K562 (cell line): ENCODE results near the gene SNX17. TPM values are rescaled to one million over a fixed set of nuclear protein-coding genes. Genes with fewer than 3 reads are reported as not detected.

Experiments used
- ATAC-seq: fragments of 200-7000 bp; cut with Tn5 transposase; 3 replicates; pipeline ENCODE4 v1.9.1; 2020; ENCODE audit warnings: moderate library complexity
- BruUV-seq: library from RNA; stranded (reverse); fragments of 400-500 nt; replicated peaks from 2 replicates; lab custom pipeline; 2021; lab: Mats Ljungman, UMichigan
- CTCF ChIA-PET: fragments of 300-600 bp; formaldehyde crosslinking; extraction: SDS; loops from one replicate; lab custom pipeline; 2021; ENCODE audit warnings: low intra/inter-chr PET ratio; lab: Yijun Ruan, JAX
- POLR2A ChIA-PET: fragments of 300-600, 350-650 bp; sonication (Branson Sonifier 250); formaldehyde crosslinking; extraction: SDS; loops from one replicate; lab custom pipeline; 2021; ENCODE audit warnings: antibody characterized with exemption, inconsistent platforms; lab: Yijun Ruan, JAX
- DNase-seq, 4 experiments: peaks; one replicate each; pipeline versions ENCODE4 v3.0.0 to v3.0.0-alpha.2; 2011 to 2018; ENCODE audit warnings: low spot score in 3 of 4, mixed read lengths in 3 of 4; ENCODE audit errors: extremely low read depth in 1 of 4
- FAIRE-seq: peaks from 2 replicates; lab custom pipeline; 2011; peaks lifted over from hg19 to GRCh38; lab: Jason Lieb, UNC
- H2AFZ ChIP-seq: 2 replicates; pipeline ENCODE4 v1.6.0; 2011; ENCODE audit warnings: low read depth, low read length, control low read depth, inconsistent platforms
- H3K27ac ChIP-seq: fragments of 200-600 bp; 3 replicates; pipeline ENCODE4 v1.8.0; 2011; ENCODE audit warnings: low read depth, mild to moderate bottlenecking, control low read depth, inconsistent platforms, low read length, moderate library complexity, mixed read lengths; ENCODE audit errors: extremely low read depth
- H3K27me3 ChIP-seq, 2 experiments: fragments of 300-600 bp in 1 of 2; 2 replicates in 1 of 2; 3 replicates in 1 of 2; pipeline versions ENCODE4 v1.6.0 to v1.8.0; 2011; ENCODE audit warnings: inconsistent platforms in 2 of 2, low read length in 2 of 2, mild to moderate bottlenecking in 1 of 2, mixed read lengths in 1 of 2, moderate library complexity in 1 of 2; ENCODE audit not compliant: control insufficient read depth in 2 of 2, insufficient read depth in 2 of 2
- H3K36me3 ChIP-seq: fragments of 300-600 bp; 3 replicates; pipeline ENCODE4 v1.8.0; 2011; ENCODE audit warnings: mild to moderate bottlenecking, low read length, inconsistent platforms; ENCODE audit not compliant: control insufficient read depth, insufficient read depth
- H3K4me1 ChIP-seq, 2 experiments: fragments of 200-600 bp in 1 of 2; replicated peaks in 1 of 2; 2 replicates in 1 of 2; 3 replicates in 1 of 2; pipeline versions ENCODE4 v1.5.1 to v1.8.0; 2011; ENCODE audit warnings: inconsistent platforms in 2 of 2, low read length in 2 of 2, mild to moderate bottlenecking in 1 of 2, mixed read lengths in 1 of 2, moderate library complexity in 1 of 2; ENCODE audit not compliant: control insufficient read depth in 2 of 2, insufficient read depth in 2 of 2
- H3K4me2 ChIP-seq: 2 replicates; pipeline ENCODE4 v1.6.1; 2011; ENCODE audit warnings: low read length, control low read depth, inconsistent platforms, mixed read lengths; ENCODE audit not compliant: insufficient read depth
- H3K4me3 ChIP-seq: fragments of 200-600 bp; sonication (generic), shearing (Covaris generic); 2 replicates; pipeline ENCODE4 v1.5.1; 2016; ENCODE audit warnings: control low read depth, inconsistent platforms
- H3K79me2 ChIP-seq: fragments of 200-600 bp; 3 replicates; pipeline ENCODE4 v1.8.0; 2011; ENCODE audit warnings: low read length, inconsistent platforms; ENCODE audit not compliant: control insufficient read depth, insufficient read depth
- H3K9ac ChIP-seq, 2 experiments: 2 replicates each; pipeline versions ENCODE4 v1.6.0 to v1.6.1; 2011; ENCODE audit warnings: low read depth in 2 of 2, low read length in 2 of 2, control low read depth in 1 of 2, inconsistent platforms in 1 of 2, mild to moderate bottlenecking in 1 of 2, mixed read lengths in 1 of 2; ENCODE audit not compliant: insufficient read depth in 1 of 2
- H3K9me1 ChIP-seq: one replicate; pipeline ENCODE4 v1.6.0; 2011; ENCODE audit warnings: inconsistent platforms, mild to moderate bottlenecking, low read length, moderate library complexity; ENCODE audit not compliant: control insufficient read depth, insufficient read depth
- H3K9me3 ChIP-seq: replicated peaks from 2 replicates; pipeline ENCODE4 v1.5.1; 2011; ENCODE audit warnings: low read depth, low read length, inconsistent platforms; ENCODE audit not compliant: control insufficient read depth, insufficient read depth
- H4K20me1 ChIP-seq: replicated peaks from 2 replicates; pipeline ENCODE4 v1.6.1; 2011; ENCODE audit warnings: low read length, inconsistent platforms, mixed read lengths; ENCODE audit not compliant: control insufficient read depth, insufficient read depth
- CHD2 ChIP-seq: IDR thresholded peaks from 2 replicates; pipeline ENCODE4 v1.6.1; 2011; ENCODE audit warnings: low read depth, low read length
- ETV6 ChIP-seq, 3 experiments: fragments of 150-350 bp in 1 of 3; sonication (generic) in 1 of 3; formaldehyde crosslinking in 1 of 3; IDR thresholded peaks; 2 replicates each; pipeline versions ENCODE4 v1.6.1 to v1.8.0; 2014 to 2022; ENCODE audit warnings: borderline replicate concordance in 2 of 3, low read depth in 2 of 3, antibody characterized with exemption in 1 of 3, low read length in 1 of 3, mild to moderate bottlenecking in 1 of 3, missing genetic modification reagents in 1 of 3
- HDAC6 ChIP-seq: IDR thresholded peaks from 2 replicates; pipeline ENCODE4 v1.6.1; 2012; ENCODE audit warnings: low read depth, mild to moderate bottlenecking, control low read depth, inconsistent platforms, low read length, moderate library complexity
- HNRNPL ChIP-seq: fragments of 200-400 bp; formaldehyde crosslinking; IDR thresholded peaks from 2 replicates; pipeline ENCODE4 v1.6.1; 2017; ENCODE audit warnings: low read depth, mild to moderate bottlenecking, low read length
- PHF21A ChIP-seq: fragments of 450-650 bp; IDR thresholded peaks from 2 replicates; pipeline ENCODE4 v1.6.1; 2017; ENCODE audit warnings: low read depth, borderline replicate concordance
- PPARD ChIP-seq: fragments of 250-450 bp; sonication (Bioruptor Pico); IDR thresholded peaks from 2 replicates; pipeline ENCODE4 v1.8.0; 2022; ENCODE audit warnings: inconsistent platforms, mild to moderate bottlenecking, moderate library complexity
- SIN3B ChIP-seq: fragments of 450-650 bp; IDR thresholded peaks from 2 replicates; pipeline ENCODE4 v1.6.1; 2017; ENCODE audit warnings: low read depth, mild to moderate bottlenecking, moderate library complexity
- ZBTB1 ChIP-seq: sonication (generic); formaldehyde crosslinking; IDR thresholded peaks from 2 replicates; pipeline ENCODE4 v1.8.1; 2023; ENCODE audit warnings: missing genetic modification reagents, low read depth, mild to moderate bottlenecking, borderline replicate concordance
- ZBTB34 ChIP-seq: fragments of 250-450 bp; sonication (Bioruptor Pico); IDR thresholded peaks from 2 replicates; pipeline ENCODE4 v1.8.0; 2021; ENCODE audit warnings: mild to moderate bottlenecking, moderate library complexity
- ZFP1 ChIP-seq: fragments of 450-650 bp; formaldehyde crosslinking; IDR thresholded peaks from 2 replicates; pipeline ENCODE4 v1.4.0; 2020; ENCODE audit warnings: mild to moderate bottlenecking, mixed read lengths
- WGBS: fragments of 100-300 bp; shearing (Covaris generic); methylation state at CpG from one replicate; pipeline ENCODE4 v1.1.6; 2016; ENCODE audit warnings: low coverage, mixed read lengths; ENCODE audit not compliant: insufficient coverage; ENCODE audit errors: missing lambda C conversion rate; 5-methylcytosine and 5-hydroxymethylcytosine counted together
- in situ Hi-C: fragments of 300-500 bp; cut with MboI; formaldehyde crosslinking; loops from 4 replicates; pipeline ENCODE4 v1.15.0; 2018; ENCODE audit warnings: inconsistent platforms, mixed read lengths
- intact Hi-C: fragments of 100-400 bp; cut with micrococcal nuclease; formaldehyde crosslinking; loops from 2 replicates; pipeline ENCODE4 v1.14.2; 2022
- polyA plus RNA-seq, 8 experiments: library from polyadenylated mRNA; depleted of rRNA in 4 of 8; stranded (reverse) in 5 of 8; unstranded in 3 of 8; fragments of >200 nt; fragmentation: Nextera tagmentation in 2 of 8; fragmentation: Illumina TruSeq in 1 of 8; extraction: Ambion mirVana in 2 of 8; extraction: Trizol in 1 of 8; gene quantifications; 2 replicates each; pipeline versions ENCODE4 v1.2.1 to v1.2.3, GENCODE V29; 2011 to 2014; ENCODE audit warnings: inconsistent platforms in 1 of 8, missing spikeins in 1 of 8
- total RNA-seq, 7 experiments: library from RNA; depleted of rRNA in 6 of 7; stranded (reverse); fragments of >200 nt in 6 of 7; fragmentation: Illumina TruSeq in 2 of 7; extraction: Trizol in 2 of 7; gene quantifications; 2 replicates each; pipeline versions ENCODE4 v1.2.1 to v1.2.3, GENCODE V29; 2011 to 2021; ENCODE audit warnings: low replicate concordance in 1 of 7

Gene SNX17
- total and polyA plus RNA-seq, 9 of the 15 experiments (the other 6 are each of a cell fraction or from before 2014, with no cell fraction given), result 3.0 to 75.7 (median 54.6) TPM

- TF ChIP-seq HNRNPL (no peak), ETV6 (IDR thresholded peaks at IDR 0.05; ENCODE audit: borderline replicate concordance in 1 of 2, low read depth in 2 of 2, low read length in 1 of 2) (no peak), ETV6 (CRISPR knock-in tag; IDR thresholded peaks at IDR 0.05; ENCODE audit: borderline replicate concordance) (no peak), PHF21A (peak; percentile 65; the same call in 1 of the 2 replicates)
These were observed 14.4 kb upstream of the SNX17 start (continued) for GRCh38 chr2:27356056-27356381.

GRCh38 chr2:27356382-27357181, 13.8 kb upstream of the SNX17 start, which contains the start of gene GTF3C2:
TSS of gene GTF3C2 (minus strand) at chr2:27356764. CDS start at chr2:27343554, 13,210 bp downstream.
- Histone ChIP-seq H3K27ac (peak within 1 kb of the TSS; percentile 98), H4K20me1 (no peaks in the 10 kb centered on the region), H3K27me3 (no peaks in the 10 kb centered on the region), H3K4me3 (peak within 1 kb of the TSS; percentile 77), H3K9me1 (no peaks in the 10 kb centered on the region), H3K36me3 (peaks cover 9% of the 10 kb centered on the region; the same call in 2 of the 3 replicates), H3K9ac (peak within 1 kb of the TSS; percentile 94 to 97), H3K4me2 (peak within 1 kb of the TSS; percentile 97), H3K9me3 (no peaks in the 10 kb centered on the region), H2AFZ (peak within 1 kb of the TSS; percentile 93), H3K79me2 (peaks cover 73% of the 10 kb centered on the region), H3K4me1 (peaks cover 12 to 19% of the 10 kb centered on the region in 2 experiments; a peak in 4 of 5 replicates)
- POLR2A ChIA-PET, result interaction anchor here (0.6 to 2.7 kb wide), 13 partner anchors 11 to 242 kb away, joined by 3 to 39 read pairs (median 4); partner anchors contain the start of genes EIF2B4, MPV17, SNX17 and ZNF513
- FAIRE-seq (peak; percentile 89), DNase-seq (peak; percentile 87 to 98 (median 89)), ATAC-seq (peak; percentile 88)
- intact Hi-C loops, result loop anchor here (1.0 kb wide), 2 partner anchors 14 to 33 kb away; partner anchors contain the start of genes EIF2B4, MPV17 and SNX17
- BruUV-seq, result TSS peak; percentile 65
- CTCF ChIA-PET, result interaction anchor here (0.6 kb wide), 2 partner anchors 13 to 22 kb away, joined by 4 read pairs; no protein-coding TSS in a partner anchor
- in situ Hi-C loops, result no loop called here
- 0% methylated on average over 61 of the region's 67 CpGs for WGBS
- TF ChIP-seq ZBTB1 (CRISPR knock-in tag), result 0 out of 2 replicates have a peak, but pooled peaks have one; percentile 68
- peak; percentile 82 for TF ChIP-seq SIN3B
- no peak for TF ChIP-seq ZFP1
- TF ChIP-seq PPARD, result no peak
- TF ChIP-seq HDAC6, result no peak
- peak; percentile 84 for TF ChIP-seq CHD2
- TF ChIP-seq ZBTB34 (CRISPR knock-in tag), result no peak
